ENCODE data around the gene NME4. TPM values are rescaled to one million over a fixed set of nuclear protein-coding genes. Genes with fewer than 3 reads are reported as not detected.

NME4 gene
- total and polyA plus RNA-seq, 11 donors = 37.5 to 103 (median 73.8) TPM

DNA sequence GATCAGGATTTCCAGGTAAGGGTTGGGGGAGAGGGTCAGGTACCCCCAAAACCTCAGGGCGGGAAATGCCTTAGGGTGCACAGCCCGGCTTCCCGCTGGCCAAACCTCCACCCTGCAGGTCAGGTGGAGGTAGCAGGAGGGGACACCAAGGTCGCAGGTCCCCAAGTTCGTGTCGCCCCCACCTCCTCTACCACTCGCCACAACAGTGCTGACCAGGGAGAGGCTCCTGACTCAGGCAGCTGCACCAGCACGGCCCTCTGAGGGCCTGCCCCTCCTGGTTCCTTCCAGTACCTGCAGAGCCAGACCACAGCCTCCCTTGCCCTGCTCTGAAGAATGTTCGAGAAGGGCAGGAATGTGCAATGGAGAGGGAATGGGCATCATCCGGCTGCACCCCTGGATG is 30.5 kb upstream of the NME4 start:
- H3K36me3 ChIP-seq = peaks cover 0 to 33% (median 27%) of the 10 kb centered on the region in 9 donors
- no peaks in the 10 kb centered on the region for H3K9me3 ChIP-seq
- DNase-seq (no peak), ATAC-seq (no peak)
- peaks cover 0 to 6% (median 0%) of the 10 kb centered on the region in 9 donors for H3K27me3 ChIP-seq
- no peak overlapping the region for H3K27ac ChIP-seq
- intact Hi-C loops (cut with DNase I) = no loop called here
- H3K4me1 ChIP-seq = peaks cover 3 to 21% (median 15%) of the 10 kb centered on the region in 12 donors
- H3K4me3 ChIP-seq = no peak overlapping the region
- TF ChIP-seq, protein P1, sequence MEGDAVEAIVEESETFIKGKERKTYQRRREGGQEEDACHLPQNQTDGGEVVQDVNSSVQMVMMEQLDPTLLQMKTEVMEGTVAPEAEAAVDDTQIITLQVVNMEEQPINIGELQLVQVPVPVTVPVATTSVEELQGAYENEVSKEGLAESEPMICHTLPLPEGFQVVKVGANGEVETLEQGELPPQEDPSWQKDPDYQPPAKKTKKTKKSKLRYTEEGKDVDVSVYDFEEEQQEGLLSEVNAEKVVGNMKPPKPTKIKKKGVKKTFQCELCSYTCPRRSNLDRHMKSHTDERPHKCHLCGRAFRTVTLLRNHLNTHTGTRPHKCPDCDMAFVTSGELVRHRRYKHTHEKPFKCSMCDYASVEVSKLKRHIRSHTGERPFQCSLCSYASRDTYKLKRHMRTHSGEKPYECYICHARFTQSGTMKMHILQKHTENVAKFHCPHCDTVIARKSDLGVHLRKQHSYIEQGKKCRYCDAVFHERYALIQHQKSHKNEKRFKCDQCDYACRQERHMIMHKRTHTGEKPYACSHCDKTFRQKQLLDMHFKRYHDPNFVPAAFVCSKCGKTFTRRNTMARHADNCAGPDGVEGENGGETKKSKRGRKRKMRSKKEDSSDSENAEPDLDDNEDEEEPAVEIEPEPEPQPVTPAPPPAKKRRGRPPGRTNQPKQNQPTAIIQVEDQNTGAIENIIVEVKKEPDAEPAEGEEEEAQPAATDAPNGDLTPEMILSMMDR (IDR thresholded peaks at IDR 0.05) = no peak
- no peak for TF ChIP-seq POLR2A (IDR thresholded peaks at IDR 0.05)
- WGBS, 4 donors = 73 to 91% (median 87%) methylated on average over 5 to 10 of the region's 10 CpGs

DNA sequence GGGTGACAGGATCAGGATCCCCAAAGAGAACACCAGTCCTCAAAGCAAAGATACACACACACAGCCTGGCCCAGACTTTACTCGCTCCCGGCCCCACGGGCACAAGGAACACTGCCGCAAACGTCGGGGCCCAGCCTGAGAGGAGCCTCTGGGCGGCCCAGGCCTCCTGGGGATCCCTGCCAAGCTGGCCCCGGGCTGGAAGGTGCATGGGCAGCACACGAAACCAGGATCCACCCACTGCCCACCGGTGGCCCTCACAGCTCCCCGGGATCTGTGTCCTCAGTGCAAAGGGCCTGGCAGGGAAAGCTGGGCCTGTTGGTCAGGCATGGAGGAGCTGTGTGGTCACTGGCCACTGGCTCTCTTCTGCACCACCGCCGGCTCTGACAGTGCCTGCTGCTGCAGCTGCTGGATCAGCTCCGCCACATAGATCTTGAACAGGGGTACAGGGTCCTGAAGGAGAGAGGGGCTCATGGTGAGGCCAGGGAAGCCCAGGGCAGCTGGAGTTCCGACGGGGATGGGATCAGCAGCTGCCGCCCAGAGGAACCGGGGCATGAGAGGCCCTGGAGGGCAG is 29.6 kb upstream of the NME4 start:
- Histone ChIP-seq H3K27me3 (peaks cover 0 to 6% (median 0%) of the 10 kb centered on the region in 9 donors), H3K27ac (no peak overlapping the region), H3K36me3 (peaks cover 0 to 42% (median 28%) of the 10 kb centered on the region in 9 donors), H3K4me1 (peaks cover 3 to 22% (median 15%) of the 10 kb centered on the region in 12 donors), H3K4me3 (no peak overlapping the region), H3K9me3 (no peaks in the 10 kb centered on the region)
- ATAC-seq = no peak
- DNase-seq = no peak
- TF ChIP-seq, protein P1 (IDR thresholded peaks at IDR 0.05) = no peak
- TF ChIP-seq POLR2A (IDR thresholded peaks at IDR 0.05) = no peak
- 93 to 98% (median 96%) methylated on average over 16 to 18 of the region's 18 CpGs for WGBS, 4 donors
- intact Hi-C loops (cut with DNase I) = no loop called here

DNA sequence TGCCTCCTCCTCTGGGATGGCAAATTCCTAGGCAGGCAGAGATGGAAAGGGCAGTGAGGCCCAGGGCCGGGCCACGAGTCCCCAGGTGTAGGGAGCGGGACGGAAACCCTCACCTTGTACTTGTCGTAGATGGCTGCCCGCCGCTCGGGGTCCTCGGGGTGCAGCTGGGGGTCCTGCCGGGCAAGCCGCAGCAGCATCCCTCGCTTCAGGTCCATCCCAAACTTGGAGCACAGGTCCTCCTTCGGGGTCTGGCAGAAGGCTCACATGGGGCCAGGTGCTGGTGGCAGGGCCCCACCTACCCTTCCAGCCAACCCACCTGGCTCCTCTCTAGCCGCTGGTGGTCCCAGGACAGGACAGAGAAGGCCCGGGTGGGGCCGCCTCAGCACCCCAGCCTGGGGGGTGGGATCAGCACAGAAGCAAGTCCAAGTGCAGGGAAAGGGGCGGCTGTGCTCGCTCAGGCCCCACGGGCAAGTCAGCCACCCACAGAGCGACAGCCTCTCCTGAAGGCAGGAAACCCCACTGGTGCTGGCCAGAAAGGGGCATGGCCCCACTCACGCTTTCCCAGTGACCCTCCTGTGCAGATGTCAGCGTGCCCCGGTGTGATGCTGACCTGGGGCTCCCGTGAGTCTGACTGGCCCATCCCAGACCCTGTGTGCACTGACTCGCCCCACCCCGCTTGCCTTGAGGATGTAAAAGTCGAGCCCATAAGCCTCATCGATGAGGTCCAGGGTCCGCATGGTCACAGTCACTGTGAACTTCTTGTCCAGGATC is 28.4 kb upstream of the NME4 start:
- Histone ChIP-seq H3K9me3 (no peaks in the 10 kb centered on the region), H3K27me3 (peaks cover 0 to 3% (median 0%) of the 10 kb centered on the region in 9 donors), H3K36me3 (peaks cover 0 to 54% (median 34%) of the 10 kb centered on the region in 9 donors), H3K4me3 (no peak overlapping the region), H3K27ac (no peak overlapping the region), H3K4me1 (peaks cover 3 to 22% (median 15%) of the 10 kb centered on the region in 12 donors)
- ATAC-seq = no peak
- no peak for TF ChIP-seq POLR2A (IDR thresholded peaks at IDR 0.05)
- TF ChIP-seq, protein P1 (IDR thresholded peaks at IDR 0.05) = no peak
- DNase-seq = peak in 1 of 5 donors; percentile 29
- 94 to 97% (median 96%) methylated on average over 25 to 29 of the region's 29 CpGs for WGBS, 4 donors
- intact Hi-C loops (cut with DNase I) = no loop called here

DNA sequence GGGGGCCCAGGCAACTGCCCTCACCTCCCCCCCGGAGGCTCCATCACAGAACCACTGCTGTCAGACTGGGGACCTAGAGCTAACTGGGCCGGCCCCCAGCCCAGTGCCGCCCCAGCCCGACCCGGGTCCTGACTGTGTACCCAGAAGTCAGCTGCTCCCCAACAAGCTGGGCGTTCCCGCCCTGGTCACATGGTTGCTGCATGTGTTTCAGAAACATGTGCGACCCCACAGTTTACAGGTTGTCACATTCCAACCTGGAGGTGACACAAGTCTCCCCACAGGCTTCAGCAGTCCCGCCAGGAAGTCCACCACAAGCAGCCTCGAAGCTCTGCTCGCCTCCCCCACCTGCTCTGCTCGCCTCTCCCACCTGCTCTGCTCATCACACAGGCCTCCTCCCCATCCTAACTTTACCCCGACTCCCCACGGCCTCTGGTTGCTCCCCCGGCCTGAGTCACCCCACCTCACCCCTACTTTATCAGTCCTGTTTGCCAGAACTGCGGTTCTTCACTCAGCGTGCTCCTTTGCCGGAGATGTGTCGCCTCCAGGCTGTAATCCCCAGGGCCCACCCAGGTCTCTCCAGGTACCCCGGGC is 27.6 kb upstream of the NME4 start:
- no peaks in the 10 kb centered on the region for H3K9me3 ChIP-seq
- TF ChIP-seq, protein P1 (IDR thresholded peaks at IDR 0.05) = no peak
- no peak for TF ChIP-seq POLR2A (IDR thresholded peaks at IDR 0.05)
- ATAC-seq (no peak), DNase-seq (peak in 1 of 5 donors; percentile 60)
- H3K27ac ChIP-seq = no peak overlapping the region
- intact Hi-C loops (cut with DNase I) = no loop called here
- 85 to 89% (median 85%) methylated on average over 20 of the region's 20 CpGs for WGBS, 4 donors
- H3K4me3 ChIP-seq = peak overlapping the region in 8 of 12 donors; percentile 45 to 61 (median 53)
- H3K27me3 ChIP-seq = peaks cover 0 to 3% (median 0%) of the 10 kb centered on the region in 9 donors
- peaks cover 3 to 22% (median 15%) of the 10 kb centered on the region in 12 donors for H3K4me1 ChIP-seq
- peaks cover 0 to 62% (median 40%) of the 10 kb centered on the region in 9 donors for H3K36me3 ChIP-seq
